Measurements from ENCODE around the gene SLC41A1. TPM values are rescaled to one million over a fixed set of nuclear protein-coding genes. Genes with fewer than 3 reads are reported as not detected.
"Not testable (repeated sequence)": the region's sequence is repeated elsewhere in the genome, so short reads cannot be mapped to it uniquely, and the experiment has no call there.

The SLC41A1 gene
- 10 to 100 TPM; 26.1 to 26.3 TPM for total RNA-seq
- 10 to 100 TPM in 1 of 2 donors, 1 to 10 TPM in 1; 9.1 to 14.3 TPM for polyA plus RNA-seq

GRCh38 chr1:205812878-205813754, at the start of gene SLC41A1:
TSS of gene SLC41A1 (minus strand) at chr1:205813198. CDS start at chr1:205810441, 2,757 bp downstream.
- intact Hi-C loops (cut with micrococcal nuclease) = loop anchor here (1.0 kb wide), 4 partner anchors 37 to 181 kb away; partner anchors contain the start of genes ELK4, PM20D1 and RAB29
- no peaks in the 10 kb centered on the region for H3K9me3 Mint-ChIP-seq
- peak within 1 kb of the TSS; percentile 91 to 96 (median 94) for H3K4me3 Mint-ChIP-seq
- Histone ChIP-seq H3K36me3 (ENCODE audit: insufficient read depth, low read length) (no peaks in the 10 kb centered on the region), H3K27ac (ENCODE audit: low read depth, low read length) (peak within 1 kb of the TSS; percentile 69), H3K4me1 (ENCODE audit: insufficient read depth, low read length) (peaks cover 54% of the 10 kb centered on the region), H3K4me3 (ENCODE audit: low read length in 2 of 2) (peak within 1 kb of the TSS; percentile 71 to 88), H3K27me3 (ENCODE audit: insufficient read depth, low read length) (no peaks in the 10 kb centered on the region), H3K9me3 (ENCODE audit: control insufficient read depth in 1 of 2, low read length in 2 of 2) (no peaks in the 10 kb centered on the region)
- peak; percentile 90 to 96 (median 93) for DNase-seq
- peaks cover 8 to 34% of the 10 kb centered on the region in 2 donors for H3K36me3 Mint-ChIP-seq
- ChIA-PET POLR2A (ENCODE audit: partially characterized antibody) (interaction anchor here (0.6 to 4.0 kb wide), 9 partner anchors 8 to 182 kb away, joined by 3 to 23 read pairs (median 3); partner anchors contain the start of genes NUCKS1, PM20D1 and RAB29), CTCF (ENCODE audit: partially characterized antibody) (interaction anchor here (0.8 kb wide), 1 partner anchor 164 kb away, joined by 3 read pairs; no protein-coding TSS in a partner anchor)
- peaks cover 37 to 62% (median 49%) of the 10 kb centered on the region in 4 donors for H3K4me1 Mint-ChIP-seq
- H3K27ac Mint-ChIP-seq = peak within 1 kb of the TSS; percentile 82 to 95 (median 93)
- no peaks in the 10 kb centered on the region for H3K27me3 Mint-ChIP-seq

- Mint-ChIP-seq H3K9me3 (peaks cover 0 to 9% (median 3%) of the 10 kb centered on the region in 8 donors), H3K4me1 (peaks cover 0 to 6% (median 5%) of the 10 kb centered on the region in 4 donors), H3K27ac (no peak overlapping the region), H3K4me3 (no peak overlapping the region), H3K27me3 (peaks cover 2 to 4% of the 10 kb centered on the region in 2 donors), H3K36me3 (no peaks in the 10 kb centered on the region)
- intact Hi-C loops (cut with micrococcal nuclease) = no loop called here
- H3K36me3 ChIP-seq (ENCODE audit: insufficient read depth, low read length) = no peaks in the 10 kb centered on the region
- DNase-seq = no peak
- H3K9me3 ChIP-seq (ENCODE audit: control insufficient read depth in 1 of 2, low read length in 2 of 2) = no peaks in the 10 kb centered on the region
- no peaks in the 10 kb centered on the region for H3K4me1 ChIP-seq (ENCODE audit: insufficient read depth, low read length)
- H3K27me3 ChIP-seq (ENCODE audit: insufficient read depth, low read length) = no peaks in the 10 kb centered on the region
- H3K4me3 ChIP-seq (ENCODE audit: low read length in 2 of 2) = no peak overlapping the region
- ChIA-PET CTCF (ENCODE audit: partially characterized antibody) (no interaction called here), POLR2A (ENCODE audit: partially characterized antibody) (no interaction called here)
- no peak overlapping the region for H3K27ac ChIP-seq (ENCODE audit: low read depth, low read length)
These were observed 48.5 kb upstream of the SLC41A1 start for GRCh38 chr1:205861540-205861939.

- H3K27ac Mint-ChIP-seq = no peak overlapping the region
- H3K4me3 ChIP-seq (ENCODE audit: low read length in 2 of 2) = no peak overlapping the region
- no peaks in the 10 kb centered on the region for H3K36me3 ChIP-seq (ENCODE audit: insufficient read depth, low read length)
- H3K4me1 ChIP-seq (ENCODE audit: insufficient read depth, low read length) = no peaks in the 10 kb centered on the region
- no peaks in the 10 kb centered on the region for H3K9me3 ChIP-seq (ENCODE audit: control insufficient read depth in 1 of 2, low read length in 2 of 2)
- H3K36me3 Mint-ChIP-seq = peaks cover 0 to 2% of the 10 kb centered on the region in 2 donors
- peak overlapping the region in 3 of 8 donors; percentile 1 to 20 (median 2) for H3K4me3 Mint-ChIP-seq
- no peak overlapping the region for H3K27ac ChIP-seq (ENCODE audit: low read depth, low read length)
- DNase-seq = no peak
- peaks cover 0 to 6% (median 5%) of the 10 kb centered on the region in 4 donors for H3K4me1 Mint-ChIP-seq
- POLR2A ChIA-PET (ENCODE audit: partially characterized antibody) = interaction anchor here (1.3 kb wide), 1 partner anchor 8 kb away, joined by 4 read pairs; the partner anchor contains the start of gene PM20D1
- H3K27me3 Mint-ChIP-seq = peaks cover 2% of the 10 kb centered on the region in 2 donors
- intact Hi-C loops (cut with micrococcal nuclease) = no loop called here
- no peaks in the 10 kb centered on the region for H3K27me3 ChIP-seq (ENCODE audit: insufficient read depth, low read length)
- H3K9me3 Mint-ChIP-seq = peaks cover 5 to 23% (median 14%) of the 10 kb centered on the region in 8 donors
- CTCF ChIA-PET (ENCODE audit: partially characterized antibody) = interaction anchor here (1.0 kb wide), 1 partner anchor 9 kb away, joined by 3 read pairs; the partner anchor contains the start of gene PM20D1
These were observed 45.4 kb upstream of the SLC41A1 start for GRCh38 chr1:205858141-205858961.

- H3K27me3 ChIP-seq (ENCODE audit: insufficient read depth, low read length); POLR2A ChIA-PET (ENCODE audit: partially characterized antibody); H3K27me3 Mint-ChIP-seq; H3K36me3 ChIP-seq (ENCODE audit: insufficient read depth, low read length); H3K36me3 Mint-ChIP-seq; DNase-seq; H3K4me1 ChIP-seq (ENCODE audit: insufficient read depth, low read length); H3K4me1 Mint-ChIP-seq; H3K4me3 Mint-ChIP-seq; H3K27ac ChIP-seq (ENCODE audit: low read depth, low read length); H3K27ac Mint-ChIP-seq; H3K4me3 ChIP-seq (ENCODE audit: low read length in 2 of 2); H3K9me3 ChIP-seq (ENCODE audit: control insufficient read depth in 1 of 2, low read length in 2 of 2); intact Hi-C loops (cut with micrococcal nuclease); CTCF ChIA-PET (ENCODE audit: partially characterized antibody): not testable (repeated sequence)
- H3K9me3 Mint-ChIP-seq = peaks cover 5 to 23% (median 14%) of the 10 kb centered on the region in 8 donors
These were observed 44.5 kb upstream of the SLC41A1 start for GRCh38 chr1:205857501-205857900.

- Histone ChIP-seq H3K27ac (ENCODE audit: low read depth, low read length) (no peak overlapping the region), H3K36me3 (ENCODE audit: insufficient read depth, low read length) (no peaks in the 10 kb centered on the region), H3K9me3 (ENCODE audit: control insufficient read depth in 1 of 2, low read length in 2 of 2) (no peaks in the 10 kb centered on the region), H3K4me3 (ENCODE audit: low read length in 2 of 2) (no peak overlapping the region), H3K27me3 (ENCODE audit: insufficient read depth, low read length) (no peaks in the 10 kb centered on the region), H3K4me1 (ENCODE audit: insufficient read depth, low read length) (no peaks in the 10 kb centered on the region)
- Mint-ChIP-seq H3K4me3 (no peak overlapping the region), H3K36me3 (peaks cover 0 to 2% of the 10 kb centered on the region in 2 donors), H3K27me3 (peaks cover 2% of the 10 kb centered on the region in 2 donors), H3K9me3 (peaks cover 5 to 23% (median 13%) of the 10 kb centered on the region in 8 donors), H3K4me1 (peaks cover 0 to 6% (median 5%) of the 10 kb centered on the region in 4 donors), H3K27ac (no peak overlapping the region)
- ChIA-PET POLR2A (ENCODE audit: partially characterized antibody) (no interaction called here), CTCF (ENCODE audit: partially characterized antibody) (no interaction called here)
- intact Hi-C loops (cut with micrococcal nuclease) = no loop called here
- no peak for DNase-seq
These were observed 43.4 kb upstream of the SLC41A1 start for GRCh38 chr1:205856433-205856832.

- no peaks in the 10 kb centered on the region for H3K9me3 ChIP-seq (ENCODE audit: control insufficient read depth in 1 of 2, low read length in 2 of 2)
- Mint-ChIP-seq H3K36me3 (peaks cover 0 to 2% of the 10 kb centered on the region in 2 donors), H3K27me3 (no peaks in the 10 kb centered on the region), H3K4me1 (peaks cover 8 to 16% (median 9%) of the 10 kb centered on the region in 4 donors), H3K4me3 (no peak overlapping the region), H3K9me3 (peaks cover 3 to 19% (median 12%) of the 10 kb centered on the region in 8 donors), H3K27ac (no peak overlapping the region)
- no peaks in the 10 kb centered on the region for H3K36me3 ChIP-seq (ENCODE audit: insufficient read depth, low read length)
- no peaks in the 10 kb centered on the region for H3K27me3 ChIP-seq (ENCODE audit: insufficient read depth, low read length)
- intact Hi-C loops (cut with micrococcal nuclease) = no loop called here
- ChIA-PET POLR2A (ENCODE audit: partially characterized antibody) (interaction anchor here (1.0 kb wide), 1 partner anchor 40 kb away, joined by 3 read pairs; the partner anchor contains the start of gene SLC41A1), CTCF (ENCODE audit: partially characterized antibody) (no interaction called here)
- H3K4me3 ChIP-seq (ENCODE audit: low read length in 2 of 2) = no peak overlapping the region
- H3K4me1 ChIP-seq (ENCODE audit: insufficient read depth, low read length) = no peaks in the 10 kb centered on the region
- no peak overlapping the region for H3K27ac ChIP-seq (ENCODE audit: low read depth, low read length)
- DNase-seq = no peak
These were observed 40.0 kb upstream of the SLC41A1 start for GRCh38 chr1:205852969-205853368.
